Vagina (tissue), 2 donors: Measurements from ENCODE around the gene EGFR. TPM values are rescaled to one million over a fixed set of nuclear protein-coding genes. Genes with fewer than 3 reads are reported as not detected.

ENCODE experiments used
- DNase-seq, 2 donors: peaks; one replicate each; pipeline ENCODE4 v3.0.0-alpha.2; 2017; ENCODE audit errors: extremely low spot score in 2 of 2
- H3K27ac ChIP-seq: fragments of 200-600 bp; sonication (generic); one replicate; pipeline ENCODE4 v1.5.1; 2019
- H3K27me3 ChIP-seq: fragments of 200-600 bp; sonication (generic); one replicate; pipeline ENCODE4 v1.5.1; 2019
- H3K36me3 ChIP-seq, 2 donors: fragments of 200-600 bp; sonication (generic); one replicate each; pipeline ENCODE4 v1.5.1; 2017 to 2019
- H3K4me1 ChIP-seq: fragments of 200-600 bp; sonication (generic); one replicate; pipeline ENCODE4 v1.5.1; 2019
- H3K4me3 ChIP-seq, 2 donors: fragments of 200-600 bp; sonication (generic); 1 replicate in 1 of 2; 2 replicates in 1 of 2; pipeline ENCODE4 v1.5.1; 2016 to 2019
- H3K9me3 ChIP-seq: fragments of 200-600 bp; sonication (generic); one replicate; pipeline ENCODE4 v1.5.1; 2019
- POLR2A ChIP-seq, 2 donors: fragments of 450-650 bp; IDR thresholded peaks; one replicate each; pipeline ENCODE4 v1.6.1; 2017; ENCODE audit warnings: antibody characterized with exemption in 2 of 2, mild to moderate bottlenecking in 2 of 2, moderate library complexity in 2 of 2
- POLR2AphosphoS5 ChIP-seq, 2 donors: sonication (generic); formaldehyde crosslinking; IDR thresholded peaks; one replicate each; pipeline ENCODE4 v1.9.0; 2017; ENCODE audit warnings: antibody characterized with exemption in 2 of 2, mild to moderate bottlenecking in 2 of 2, low read depth in 1 of 2; ENCODE audit not compliant: insufficient read depth in 1 of 2
- intact Hi-C: fragments of 100-400 bp; cut with DNase I; formaldehyde crosslinking; loops from one replicate; pipeline ENCODE4 v1.15.1; 2023
- total RNA-seq: library from RNA; depleted of rRNA; stranded (reverse); fragments of >200 nt; gene quantifications from one replicate; pipeline ENCODE4 v1.2.3, GENCODE V29; 2016
- TF ChIP-seq, protein P1 (sequence below), 3 experiments: fragments of 450-650 bp in 2 of 3; fragments of 200-600 bp in 1 of 3; sonication (generic) in 1 of 3; IDR thresholded peaks; one replicate each; pipeline ENCODE4 v1.5.1; 2017 to 2019; ENCODE audit warnings: antibody characterized with exemption in 3 of 3, mild to moderate bottlenecking in 2 of 3, moderate library complexity in 2 of 3

Gene EGFR
- total RNA-seq, 1 donor from 2014 or later, result 130 TPM

DNA sequence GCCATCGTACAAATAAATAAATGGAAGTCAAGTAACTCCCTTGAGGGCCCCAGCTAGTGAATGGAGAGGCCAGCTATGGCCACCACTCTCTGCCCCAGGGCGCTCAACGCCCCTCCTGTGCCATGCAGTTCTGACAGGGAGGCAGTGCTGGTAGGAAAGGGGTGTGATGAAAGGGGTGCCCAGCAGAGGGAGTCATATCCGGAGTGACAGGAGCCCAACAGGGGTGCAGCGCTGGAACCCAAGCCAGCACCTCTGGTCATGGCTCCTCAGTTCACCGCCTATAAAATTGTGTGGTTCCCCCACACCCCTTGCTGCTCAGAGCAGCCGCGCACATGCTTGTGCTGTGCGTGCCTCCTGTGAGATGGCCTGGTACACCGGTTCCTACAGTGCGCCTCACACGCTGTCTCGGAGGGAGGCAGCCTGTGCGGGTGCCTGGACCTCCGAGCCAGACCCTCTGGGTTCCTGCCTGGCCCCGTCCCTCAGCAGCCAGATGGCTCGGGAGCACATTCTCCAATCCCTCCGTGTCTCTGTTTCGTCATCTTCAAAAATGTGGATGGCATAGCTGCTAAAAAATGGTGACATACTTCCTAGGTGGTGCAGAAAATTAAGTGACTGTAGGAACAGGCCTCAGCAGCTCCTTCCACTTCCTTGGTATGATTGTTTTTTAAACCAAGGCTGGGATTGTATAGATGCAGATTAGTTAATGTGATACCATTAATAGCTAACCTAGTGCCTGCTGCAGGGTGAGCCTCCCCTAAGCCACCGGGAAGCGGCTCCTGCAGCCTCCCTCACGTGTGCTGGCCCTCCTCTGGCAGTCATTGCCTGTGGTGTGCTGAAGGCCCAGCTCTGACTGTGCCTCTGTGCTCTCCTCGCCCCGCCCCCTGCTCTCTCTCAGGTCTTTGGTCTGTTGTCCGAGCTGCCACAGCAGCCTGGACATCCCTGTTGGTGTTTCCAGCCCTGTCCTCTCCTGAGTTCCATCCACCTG, 125.8 kb downstream of the EGFR start:
- TF ChIP-seq POLR2A (IDR thresholded peaks at IDR 0.05), result no peak
- no peak for TF ChIP-seq POLR2AphosphoS5 (IDR thresholded peaks at IDR 0.05; ENCODE audit: insufficient read depth in 1 of 2, low read depth in 1 of 2)
- TF ChIP-seq, protein P1, sequence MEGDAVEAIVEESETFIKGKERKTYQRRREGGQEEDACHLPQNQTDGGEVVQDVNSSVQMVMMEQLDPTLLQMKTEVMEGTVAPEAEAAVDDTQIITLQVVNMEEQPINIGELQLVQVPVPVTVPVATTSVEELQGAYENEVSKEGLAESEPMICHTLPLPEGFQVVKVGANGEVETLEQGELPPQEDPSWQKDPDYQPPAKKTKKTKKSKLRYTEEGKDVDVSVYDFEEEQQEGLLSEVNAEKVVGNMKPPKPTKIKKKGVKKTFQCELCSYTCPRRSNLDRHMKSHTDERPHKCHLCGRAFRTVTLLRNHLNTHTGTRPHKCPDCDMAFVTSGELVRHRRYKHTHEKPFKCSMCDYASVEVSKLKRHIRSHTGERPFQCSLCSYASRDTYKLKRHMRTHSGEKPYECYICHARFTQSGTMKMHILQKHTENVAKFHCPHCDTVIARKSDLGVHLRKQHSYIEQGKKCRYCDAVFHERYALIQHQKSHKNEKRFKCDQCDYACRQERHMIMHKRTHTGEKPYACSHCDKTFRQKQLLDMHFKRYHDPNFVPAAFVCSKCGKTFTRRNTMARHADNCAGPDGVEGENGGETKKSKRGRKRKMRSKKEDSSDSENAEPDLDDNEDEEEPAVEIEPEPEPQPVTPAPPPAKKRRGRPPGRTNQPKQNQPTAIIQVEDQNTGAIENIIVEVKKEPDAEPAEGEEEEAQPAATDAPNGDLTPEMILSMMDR (IDR thresholded peaks at IDR 0.05), result no peak
- Histone ChIP-seq H3K27ac (no peak overlapping the region), H3K9me3 (no peaks in the 10 kb centered on the region), H3K36me3 (peaks cover 0 to 40% of the 10 kb centered on the region in 2 donors), H3K27me3 (no peaks in the 10 kb centered on the region), H3K4me1 (peaks cover 18% of the 10 kb centered on the region), H3K4me3 (no peak overlapping the region)
- intact Hi-C loops, result no loop called here
- DNase-seq, result no peak

DNA sequence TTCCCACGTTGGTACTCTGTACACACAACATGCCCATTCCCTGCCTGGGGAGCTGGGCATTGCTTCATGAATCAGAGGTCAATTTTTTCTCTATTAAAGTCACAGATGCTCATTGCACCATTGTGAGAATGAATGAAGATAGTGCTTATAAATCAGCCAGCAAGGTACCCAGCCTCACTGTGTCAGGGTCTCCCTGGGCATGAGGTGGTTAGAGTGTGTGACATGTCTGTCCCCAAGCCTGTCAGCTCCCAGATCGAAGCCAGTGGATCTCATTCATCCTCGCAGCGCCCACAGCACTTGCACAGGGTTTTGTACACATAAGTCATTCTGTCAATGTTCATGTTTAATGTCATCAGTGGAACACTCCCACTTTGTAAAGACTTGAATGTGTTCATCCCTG, 126.8 kb downstream of the EGFR start:
- Histone ChIP-seq H3K27ac (no peak overlapping the region), H3K9me3 (no peaks in the 10 kb centered on the region), H3K36me3 (peaks cover 0 to 44% of the 10 kb centered on the region in 2 donors), H3K4me1 (peaks cover 9% of the 10 kb centered on the region), H3K27me3 (no peaks in the 10 kb centered on the region), H3K4me3 (no peak overlapping the region)
- no peak for DNase-seq
- intact Hi-C loops, result no loop called here
- TF ChIP-seq, protein P1 (IDR thresholded peaks at IDR 0.05), result no peak
- no peak for TF ChIP-seq POLR2A (IDR thresholded peaks at IDR 0.05)
- TF ChIP-seq POLR2AphosphoS5 (IDR thresholded peaks at IDR 0.05; ENCODE audit: insufficient read depth in 1 of 2, low read depth in 1 of 2), result no peak

DNA sequence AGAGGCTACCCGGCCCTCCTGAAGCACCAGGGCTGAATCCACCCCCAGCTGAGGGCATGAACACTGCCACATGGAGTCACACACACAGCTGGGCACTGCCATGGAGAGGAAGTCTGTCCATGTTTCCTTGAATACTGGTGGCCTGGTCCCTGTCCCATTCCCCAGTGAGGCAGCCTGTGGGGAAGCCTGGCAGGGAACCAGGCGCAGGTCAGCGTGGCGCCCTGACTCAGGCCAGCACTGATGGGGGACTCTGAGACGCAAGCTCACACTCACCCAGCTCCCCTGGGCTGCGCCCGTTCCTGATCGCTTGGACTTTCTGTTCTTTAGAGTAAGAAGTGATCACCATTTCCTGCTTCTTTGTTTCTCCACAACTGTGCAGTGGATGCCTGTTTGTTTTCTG, 128.3 kb downstream of the EGFR start:
- TF ChIP-seq POLR2A (IDR thresholded peaks at IDR 0.05) (no peak), POLR2AphosphoS5 (IDR thresholded peaks at IDR 0.05; ENCODE audit: insufficient read depth in 1 of 2, low read depth in 1 of 2) (no peak)
- TF ChIP-seq, protein P1 (IDR thresholded peaks at IDR 0.05), result no peak
- no peak for DNase-seq
- peaks cover 0 to 59% of the 10 kb centered on the region in 2 donors for H3K36me3 ChIP-seq
- H3K4me1 ChIP-seq, result no peaks in the 10 kb centered on the region
- intact Hi-C loops, result no loop called here
- no peak overlapping the region for H3K27ac ChIP-seq
- H3K9me3 ChIP-seq, result no peaks in the 10 kb centered on the region
- H3K27me3 ChIP-seq, result no peaks in the 10 kb centered on the region
- H3K4me3 ChIP-seq, result no peak overlapping the region

DNA sequence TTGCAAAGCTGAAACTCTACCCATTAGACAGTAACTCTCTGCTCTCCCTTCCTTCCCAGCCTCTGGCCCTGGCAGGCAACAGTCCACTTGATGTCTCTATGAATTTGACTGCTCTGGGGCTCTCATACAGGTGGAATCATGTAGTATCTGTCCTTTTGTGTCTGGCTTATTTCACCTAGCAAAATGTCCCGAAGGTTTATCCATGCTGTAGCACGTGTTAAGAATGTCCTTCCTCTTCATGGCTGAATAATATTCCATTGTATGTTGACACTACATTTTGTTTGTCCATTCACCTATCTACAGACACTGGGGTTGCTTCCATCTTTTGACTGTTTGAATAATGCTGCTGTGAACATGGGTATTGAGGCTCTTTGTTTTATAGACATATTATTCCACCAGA, 128.9 kb downstream of the EGFR start:
- intact Hi-C loops, result no loop called here
- Histone ChIP-seq H3K36me3 (peaks cover 0 to 60% of the 10 kb centered on the region in 2 donors), H3K27me3 (no peaks in the 10 kb centered on the region), H3K4me3 (no peak overlapping the region), H3K27ac (no peak overlapping the region), H3K4me1 (no peaks in the 10 kb centered on the region), H3K9me3 (no peaks in the 10 kb centered on the region)
- no peak for DNase-seq
- no peak for TF ChIP-seq POLR2A (IDR thresholded peaks at IDR 0.05)
- TF ChIP-seq, protein P1 (IDR thresholded peaks at IDR 0.05), result no peak
- no peak for TF ChIP-seq POLR2AphosphoS5 (IDR thresholded peaks at IDR 0.05; ENCODE audit: insufficient read depth in 1 of 2, low read depth in 1 of 2)

DNA sequence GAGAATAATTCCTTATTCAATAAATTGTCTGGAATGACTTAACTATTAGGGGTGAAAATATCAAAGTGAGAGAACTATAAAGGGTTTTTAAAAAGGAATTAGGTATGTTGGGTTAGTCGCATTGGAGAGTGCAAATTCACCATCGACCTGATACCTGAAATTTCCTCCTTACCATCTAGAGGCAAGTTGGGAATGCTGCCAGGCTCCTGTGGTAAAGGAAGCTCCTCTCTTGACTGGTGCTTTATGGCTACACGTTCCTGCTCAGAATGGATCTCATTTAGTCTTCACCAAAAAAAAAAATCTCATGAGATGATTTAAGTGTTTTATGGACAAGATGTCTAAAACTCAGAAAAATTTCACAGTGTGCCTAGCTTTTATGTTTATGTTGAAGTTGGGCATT, 129.8 kb downstream of the EGFR start:
- H3K27ac ChIP-seq, result no peak overlapping the region
- peaks cover 0 to 64% of the 10 kb centered on the region in 2 donors for H3K36me3 ChIP-seq
- no peak for DNase-seq
- no peaks in the 10 kb centered on the region for H3K4me1 ChIP-seq
- intact Hi-C loops, result no loop called here
- H3K9me3 ChIP-seq, result no peaks in the 10 kb centered on the region
- no peak overlapping the region for H3K4me3 ChIP-seq
- TF ChIP-seq POLR2AphosphoS5 (IDR thresholded peaks at IDR 0.05; ENCODE audit: insufficient read depth in 1 of 2, low read depth in 1 of 2), result no peak
- no peak for TF ChIP-seq POLR2A (IDR thresholded peaks at IDR 0.05)
- TF ChIP-seq, protein P1 (IDR thresholded peaks at IDR 0.05), result no peak
- no peaks in the 10 kb centered on the region for H3K27me3 ChIP-seq
